SH-SY5Y (cell line): ENCODE measurements around the gene MTUS2.

Experiments
- GATA2 ChIP-seq: IDR thresholded peaks from 2 replicates; pipeline ENCODE4 v1.6.1; 2011; ENCODE audit warnings: mild to moderate bottlenecking, low read depth, low read length
- GATA3 ChIP-seq: IDR thresholded peaks from 2 replicates; pipeline ENCODE4 v1.6.1; 2011; ENCODE audit warnings: low read depth, mild to moderate bottlenecking, low read length, moderate library complexity

GRCh38 chr13:28830580-28830979 lies 10.4 kb downstream of the MTUS2 start:
- TF ChIP-seq GATA2 (no peak), GATA3 (no peak)
